ENCODE data around the gene CCDC116.

The CCDC116 gene

DNA sequence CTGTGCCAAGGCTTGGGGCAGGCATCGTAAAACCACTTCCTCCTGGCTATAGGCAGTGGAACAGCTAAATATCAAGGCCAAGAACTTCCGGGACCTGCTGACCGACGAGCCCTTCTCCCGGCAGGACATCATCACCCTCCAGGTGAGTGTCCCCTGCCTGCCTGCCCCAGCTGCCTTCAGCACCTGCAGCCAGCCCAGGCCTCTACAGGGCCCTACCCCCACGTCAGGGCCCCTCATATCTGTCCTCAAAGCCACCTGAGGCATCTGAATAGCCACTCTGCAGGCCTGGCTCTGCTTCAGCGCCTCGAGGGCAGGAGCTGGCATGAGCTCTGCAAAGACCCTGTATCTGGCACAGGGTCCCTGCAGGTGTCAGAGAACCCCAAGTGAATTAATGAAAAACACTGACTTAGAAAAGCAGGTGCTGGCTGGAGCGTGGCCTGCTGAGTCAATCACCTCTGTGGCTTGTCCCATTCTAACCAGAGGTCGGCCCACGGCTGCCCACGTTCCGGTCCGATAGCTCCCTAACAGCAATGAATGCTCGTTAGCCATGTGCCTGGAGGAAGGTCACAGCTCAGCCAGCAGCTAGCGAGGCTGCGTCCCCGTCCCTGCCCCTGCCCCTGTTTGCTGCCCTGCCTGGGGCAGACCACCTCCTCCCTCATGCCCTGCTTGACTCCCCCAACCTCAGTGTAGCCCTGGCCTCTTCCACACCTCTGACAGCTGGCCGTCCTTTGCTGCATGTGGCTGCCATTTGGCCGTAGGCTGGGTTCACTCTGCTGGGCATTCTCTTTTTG is 50.0 kb downstream of the CCDC116 start:
- no peak for DNase-seq

GRCh38 chr22:21683401-21683811 is 50.8 kb downstream of the CCDC116 start:
- DNase-seq, result no peak

DNA sequence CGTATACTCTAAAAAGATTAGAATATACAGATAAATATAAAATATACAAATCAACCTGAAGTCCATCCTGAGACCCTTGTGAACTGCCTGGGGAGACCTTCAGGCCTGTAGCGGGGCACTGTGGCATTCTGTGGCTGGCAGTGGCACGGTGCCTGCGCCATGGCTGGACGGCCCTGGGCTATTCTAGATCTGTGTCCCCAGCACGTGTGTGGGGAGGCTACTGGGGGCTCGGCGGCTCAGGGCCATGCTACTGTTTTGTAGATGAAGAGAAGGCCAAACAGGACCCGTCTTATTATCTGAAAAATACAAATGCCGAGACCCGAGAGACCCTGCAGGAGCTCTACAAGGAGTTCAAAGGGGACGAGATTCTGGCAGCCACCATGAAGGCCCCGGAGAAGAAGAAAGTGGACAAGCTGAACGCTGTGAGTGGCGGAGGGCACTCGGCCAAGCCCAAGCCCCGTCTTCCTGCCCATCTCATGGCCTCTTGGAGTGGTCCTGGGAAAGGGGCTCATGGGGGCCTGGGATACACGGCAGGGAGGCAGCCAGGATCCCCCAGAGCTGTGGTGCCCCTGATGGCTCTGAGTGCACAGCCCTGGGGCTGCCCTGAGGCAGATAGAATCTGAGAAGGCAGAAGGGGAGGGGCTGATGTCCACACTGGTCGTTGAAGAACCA is 52.1 kb downstream of the CCDC116 start:
- DNase-seq, result no peak

DNA sequence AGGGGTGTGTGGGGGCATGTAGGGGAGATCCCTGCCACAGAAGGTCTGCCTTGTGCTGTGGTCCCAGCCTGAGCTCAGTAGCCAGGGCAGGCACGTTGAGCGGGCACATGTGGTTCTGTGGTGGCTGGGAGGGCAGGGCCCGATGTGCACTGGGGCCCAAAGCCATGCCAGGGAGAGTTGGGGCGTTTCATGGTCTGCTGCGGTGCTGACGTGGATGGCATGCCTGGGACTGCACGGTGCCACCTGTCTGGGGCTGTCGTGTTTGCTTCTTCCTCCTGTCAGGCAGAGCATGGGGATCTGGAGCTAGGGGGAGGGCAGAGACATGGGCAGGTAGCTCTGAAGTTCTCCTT is 52.6 kb downstream of the CCDC116 start:
- no peak for DNase-seq

DNA sequence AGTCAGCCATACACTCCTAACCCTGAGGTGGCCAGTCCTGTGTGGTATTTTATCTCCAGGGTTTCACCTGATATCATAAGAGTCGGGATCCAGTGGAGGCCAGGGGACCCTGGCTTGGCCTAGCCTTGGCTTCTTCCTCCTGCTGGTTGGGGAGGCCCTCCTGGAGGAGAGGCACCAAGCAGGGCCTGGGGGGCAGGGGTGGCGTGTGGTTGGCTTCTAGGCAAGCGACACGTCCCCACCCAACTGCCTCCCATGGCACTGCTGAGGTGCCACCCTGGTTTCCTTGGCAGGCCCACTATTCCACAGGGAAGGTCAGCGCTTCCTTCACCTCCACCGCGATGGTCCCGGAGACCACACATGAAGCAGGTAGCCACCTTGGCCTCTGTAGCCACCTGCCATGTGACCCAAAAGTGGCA is 53.6 kb downstream of the CCDC116 start:
- no peak for DNase-seq
